AG08396 (cell line): Measurements from ENCODE around the gene SLC44A3.

Experiments used
- DNase-seq: peaks from one replicate; pipeline ENCODE4 v3.0.0; 2012; ENCODE audit warnings: low spot score, mixed read lengths

Gene SLC44A3

GRCh38 chr1:94908190-94908589, 88.0 kb downstream of the SLC44A3 start:
- DNase-seq: no peak

- no peak for DNase-seq
These were observed 88.8 kb downstream of the SLC44A3 start for GRCh38 chr1:94908965-94909364.

- DNase-seq: no peak
These were observed 89.3 kb downstream of the SLC44A3 start for GRCh38 chr1:94909486-94909885.

- DNase-seq: no peak
These were observed 92.4 kb downstream of the SLC44A3 start for GRCh38 chr1:94912263-94913184.

DNA sequence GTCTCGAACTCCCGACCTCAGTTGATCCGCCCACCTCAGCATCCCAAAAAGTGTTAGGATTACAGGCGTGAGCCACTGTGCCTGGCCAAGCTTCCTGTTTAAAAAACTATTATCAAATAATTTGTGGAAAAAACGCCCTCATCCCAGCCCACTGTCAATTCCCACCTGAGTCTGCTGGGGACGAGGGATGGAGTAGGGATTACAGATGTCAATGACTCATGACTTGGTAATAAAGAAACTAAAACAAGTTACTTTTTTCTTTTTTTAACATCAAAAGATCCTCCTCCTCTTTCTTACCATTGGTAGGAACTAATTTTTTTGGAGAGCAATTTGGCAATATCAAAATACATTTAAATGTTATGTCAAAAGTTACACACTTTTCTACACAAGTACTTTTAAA, 97.1 kb downstream of the SLC44A3 start:
- DNase-seq: no peak

- DNase-seq: no peak
These were observed 99.3 kb downstream of the SLC44A3 start for GRCh38 chr1:94919241-94920030.

- DNase-seq: no peak
These were observed 99.9 kb downstream of the SLC44A3 start for GRCh38 chr1:94920061-94920460.

- DNase-seq: no peak
These were observed 101.8 kb downstream of the SLC44A3 start for GRCh38 chr1:94921977-94922376.

GRCh38 chr1:94922761-94923331, 102.7 kb downstream of the SLC44A3 start:
- DNase-seq: no peak

DNA sequence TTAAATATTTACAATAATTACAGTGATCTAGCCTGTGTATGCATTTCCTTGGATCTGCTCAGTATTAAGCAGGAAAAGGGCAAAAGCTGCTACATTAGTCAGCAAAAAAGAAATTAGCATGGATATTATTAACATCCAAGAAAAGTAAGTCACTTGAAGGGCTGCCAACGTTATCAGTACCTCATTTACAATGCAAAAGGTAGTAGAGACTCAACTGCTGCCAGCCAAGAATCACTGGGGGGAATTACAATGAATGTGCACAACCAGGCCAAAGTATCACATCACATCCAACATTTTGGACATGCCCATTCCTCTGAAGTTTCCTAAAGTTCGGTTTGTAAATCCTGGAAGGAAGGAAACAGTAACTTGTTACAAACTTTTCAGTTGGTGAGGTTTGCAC, 104.8 kb downstream of the SLC44A3 start:
- DNase-seq: no peak

- peak; percentile 84 for DNase-seq
These were observed 105.5 kb downstream of the SLC44A3 start for GRCh38 chr1:94925561-94926125.

GRCh38 chr1:94926126-94926914, 106.2 kb downstream of the SLC44A3 start:
- DNase-seq: peak; percentile 76

- peak; percentile 95 for DNase-seq
These were observed 106.8 kb downstream of the SLC44A3 start, which contains the start of gene CNN3 for GRCh38 chr1:94926915-94927404. Gene CNN3 (minus strand): TSS chr1:94927110. CDS start chr1:94926894, 216 bp downstream.

GRCh38 chr1:94927405-94928175, 107.4 kb downstream of the SLC44A3 start:
- DNase-seq: peak; percentile 38

DNA sequence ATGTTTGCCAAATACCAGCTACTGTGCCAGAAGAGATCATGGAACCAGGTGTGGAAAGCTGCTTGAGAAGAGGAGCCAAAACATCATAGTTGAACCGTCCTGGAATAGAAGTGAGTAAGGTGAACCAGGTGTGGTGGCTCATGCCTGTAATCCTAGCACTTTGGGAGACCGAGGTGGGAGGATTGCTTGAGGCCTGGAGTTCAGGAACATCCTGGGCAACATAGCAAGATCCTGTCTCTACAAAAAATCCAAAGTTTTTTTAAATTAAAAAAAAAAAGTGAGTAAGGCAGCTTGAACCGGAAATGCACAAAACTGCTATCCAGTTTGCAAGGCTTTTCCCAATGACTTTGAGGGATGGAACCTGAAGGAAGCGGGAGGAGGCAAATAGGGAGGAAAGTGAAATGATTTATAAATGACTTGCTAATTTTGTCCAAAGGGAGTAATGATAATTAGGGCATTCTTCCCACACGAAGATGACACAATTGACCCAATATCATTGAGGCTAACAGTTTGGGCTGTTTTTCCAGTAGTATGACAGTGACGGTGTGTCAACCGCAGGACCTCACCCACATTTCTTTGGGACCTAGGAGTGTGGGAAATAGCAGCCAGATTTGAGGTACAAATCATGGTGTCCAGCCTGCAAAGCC, 108.3 kb downstream of the SLC44A3 start:
- DNase-seq: no peak

GRCh38 chr1:94929351-94930217, 109.4 kb downstream of the SLC44A3 start:
- no peak for DNase-seq

- DNase-seq: no peak
These were observed 111.2 kb downstream of the SLC44A3 start for GRCh38 chr1:94931254-94931841.

DNA sequence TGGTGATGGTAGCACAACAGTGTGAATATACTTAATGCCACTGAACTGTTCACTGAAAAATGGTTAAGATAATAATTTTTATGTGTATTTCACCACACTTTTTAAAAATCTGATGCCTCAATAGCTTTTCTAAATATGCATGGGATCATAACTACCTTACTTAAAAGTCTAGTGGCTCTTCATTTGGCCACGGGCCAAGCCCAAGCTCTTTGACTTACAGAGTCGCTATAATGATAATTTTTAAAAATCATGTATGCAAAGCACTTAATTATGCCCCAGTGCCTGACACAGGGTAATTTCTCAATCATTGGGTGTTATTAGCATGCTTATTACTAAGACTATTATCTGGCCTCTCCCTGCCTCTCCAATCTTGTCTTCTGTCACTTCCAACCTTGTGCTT, 114.4 kb downstream of the SLC44A3 start:
- DNase-seq: no peak

DNA sequence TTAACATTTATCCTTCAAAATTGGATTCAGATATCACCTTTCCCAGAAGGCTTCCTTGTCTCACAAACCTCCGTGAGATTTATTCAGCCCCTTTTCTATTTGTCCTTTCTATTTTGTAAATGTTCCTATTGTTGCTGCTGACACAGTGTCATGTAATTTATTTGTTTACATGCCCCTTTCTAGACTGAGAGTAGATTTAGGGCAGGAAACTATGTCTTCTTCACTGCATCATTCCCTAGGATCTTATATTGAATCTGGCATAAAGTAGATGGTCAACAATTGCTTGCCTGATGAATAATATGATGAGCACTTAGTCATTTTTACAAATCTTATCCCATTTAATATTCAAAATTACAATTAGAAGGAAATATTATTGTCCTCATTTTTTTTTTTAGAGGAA, 114.9 kb downstream of the SLC44A3 start:
- DNase-seq: no peak
